H9 (cell line): Measurements from ENCODE around the gene TNFRSF19. TPM values are rescaled to one million over a fixed set of nuclear protein-coding genes. Genes with fewer than 3 reads are reported as not detected.

Experiments used
- DNase-seq: peaks from one replicate; pipeline ENCODE4 v3.0.0-alpha.2; 2017
- H2AFZ ChIP-seq: one replicate; pipeline ENCODE4 v1.6.1; 2013; ENCODE audit warnings: mild to moderate bottlenecking, low read length, control low read depth, moderate library complexity
- H2AK5ac ChIP-seq: 2 replicates; pipeline ENCODE4 v1.6.1; 2013; ENCODE audit warnings: low read length, control low read depth, mixed read lengths; ENCODE audit not compliant: insufficient read length
- H2BK120ac ChIP-seq: one replicate; pipeline ENCODE4 v1.6.1; 2013; ENCODE audit warnings: low read depth, mild to moderate bottlenecking, low read length, control low read depth, inconsistent platforms; ENCODE audit not compliant: poor library complexity, severe bottlenecking
- H2BK12ac ChIP-seq: 2 replicates; pipeline ENCODE4 v1.6.1; 2013; ENCODE audit warnings: low read length, control low read depth, mixed read lengths, low read depth; ENCODE audit not compliant: insufficient read length
- H2BK15ac ChIP-seq: 2 replicates; pipeline ENCODE4 v1.6.1; 2013; ENCODE audit warnings: low read depth, low read length, control low read depth
- H2BK20ac ChIP-seq: one replicate; pipeline ENCODE4 v1.6.1; 2013; ENCODE audit warnings: low read depth, mild to moderate bottlenecking, low read length, control low read depth, inconsistent platforms; ENCODE audit not compliant: poor library complexity, severe bottlenecking
- H2BK5ac ChIP-seq: 2 replicates; pipeline ENCODE4 v1.6.1; 2013; ENCODE audit warnings: low read length, control low read depth, mixed read lengths; ENCODE audit not compliant: insufficient read length
- H3K14ac ChIP-seq: 2 replicates; pipeline ENCODE4 v1.6.1; 2013; ENCODE audit warnings: low read length, control low read depth; ENCODE audit not compliant: insufficient read depth
- H3K18ac ChIP-seq: 2 replicates; pipeline ENCODE4 v1.6.1; 2013; ENCODE audit warnings: low read depth, mild to moderate bottlenecking, mixed read lengths, low read length, control low read depth; ENCODE audit not compliant: insufficient read length
- H3K23ac ChIP-seq: 2 replicates; pipeline ENCODE4 v1.6.1; 2013; ENCODE audit warnings: low read length, control low read depth, mixed read lengths, low read depth; ENCODE audit not compliant: insufficient read length
- H3K23me2 ChIP-seq: 2 replicates; pipeline ENCODE4 v1.6.1; 2013; ENCODE audit warnings: low read depth, mild to moderate bottlenecking, mixed read lengths, low read length, control low read depth; ENCODE audit not compliant: insufficient read length, poor library complexity, severe bottlenecking
- H3K27ac ChIP-seq: 2 replicates; pipeline ENCODE4 v1.5.1; 2013; ENCODE audit warnings: low read length, control low read depth, mixed read lengths, low read depth; ENCODE audit not compliant: insufficient read length
- H3K27me3 ChIP-seq: 2 replicates; pipeline ENCODE4 v1.6.1; 2013; ENCODE audit warnings: low read length, control low read depth, inconsistent platforms; ENCODE audit not compliant: insufficient read depth
- H3K4ac ChIP-seq: 2 replicates; pipeline ENCODE4 v1.6.1; 2013; ENCODE audit warnings: low read depth, mild to moderate bottlenecking, control low read depth, inconsistent platforms, low read length, moderate library complexity
- H3K4me1 ChIP-seq: 2 replicates; pipeline ENCODE4 v1.6.1; 2013; ENCODE audit warnings: low read length, control low read depth, inconsistent platforms; ENCODE audit not compliant: insufficient read depth
- H3K4me2 ChIP-seq: 2 replicates; pipeline ENCODE4 v1.6.1; 2013; ENCODE audit warnings: low read length, control low read depth, mixed read lengths; ENCODE audit not compliant: insufficient read length, insufficient read depth
- H3K56ac ChIP-seq: 2 replicates; pipeline ENCODE4 v1.6.1; 2013; ENCODE audit warnings: low read depth, mild to moderate bottlenecking, mixed read lengths, low read length, control low read depth; ENCODE audit not compliant: insufficient read length
- H3K79me1 ChIP-seq: 2 replicates; pipeline ENCODE4 v1.6.1; 2013; ENCODE audit warnings: low read depth, mild to moderate bottlenecking, moderate library complexity, low read length, control low read depth, inconsistent platforms; ENCODE audit not compliant: insufficient read depth, poor library complexity, severe bottlenecking
- H3K79me2 ChIP-seq: 2 replicates; pipeline ENCODE4 v1.6.1; 2013; ENCODE audit warnings: low read length, control low read depth, inconsistent platforms; ENCODE audit not compliant: insufficient read depth
- H3K9ac ChIP-seq: 2 replicates; pipeline ENCODE4 v1.6.1; 2013; ENCODE audit warnings: low read length, control low read depth, mixed read lengths; ENCODE audit not compliant: insufficient read length; ENCODE audit errors: extremely low read depth
- H3K9me3 ChIP-seq: one replicate; pipeline ENCODE4 v1.6.1; 2013; ENCODE audit warnings: low read depth, low read length, inconsistent platforms; ENCODE audit not compliant: control insufficient read depth
- H3T11ph ChIP-seq: one replicate; pipeline ENCODE4 v1.6.1; 2013; ENCODE audit warnings: mild to moderate bottlenecking, low read length, control low read depth, inconsistent platforms
- H4K20me1 ChIP-seq: one replicate; pipeline ENCODE4 v1.6.1; 2013; ENCODE audit not compliant: control insufficient read depth, insufficient read length, insufficient read depth
- H4K5ac ChIP-seq: 2 replicates; pipeline ENCODE4 v1.6.1; 2013; ENCODE audit warnings: low read depth, mild to moderate bottlenecking, mixed read lengths, low read length, control low read depth; ENCODE audit not compliant: insufficient read length
- H4K8ac ChIP-seq: replicated peaks from 2 replicates; pipeline ENCODE4 v1.6.1; 2013; ENCODE audit warnings: low read length, control low read depth, mixed read lengths, low read depth; ENCODE audit not compliant: insufficient read length
- H4K91ac ChIP-seq: 2 replicates; pipeline ENCODE4 v1.6.1; 2013; ENCODE audit warnings: low read depth, mild to moderate bottlenecking, moderate library complexity, mixed read lengths, low read length, control low read depth; ENCODE audit not compliant: insufficient read length
- H3K27ac Mint-ChIP-seq, 3 experiments: 2 replicates in 2 of 3; 3 replicates in 1 of 3; pipeline ENCODE4 v1.8.0; 2020 to 2021; ENCODE audit warnings: mixed read lengths in 3 of 3, mild to moderate bottlenecking in 1 of 3, moderate library complexity in 1 of 3
- H3K27me3 Mint-ChIP-seq: 2 replicates; pipeline ENCODE4 v1.8.0; 2021; ENCODE audit warnings: low read depth, mild to moderate bottlenecking, moderate library complexity, mixed read lengths
- H3K36me3 Mint-ChIP-seq, 3 experiments: 2 replicates in 2 of 3; 3 replicates in 1 of 3; pipeline ENCODE4 v1.8.0; 2020 to 2021; ENCODE audit warnings: low read depth in 3 of 3, mixed read lengths in 3 of 3; ENCODE audit not compliant: insufficient read depth in 1 of 3
- H3K4me1 Mint-ChIP-seq, 2 experiments: 2 replicates each; pipeline ENCODE4 v1.8.0; 2020; ENCODE audit warnings: mixed read lengths in 2 of 2
- H3K4me3 Mint-ChIP-seq, 2 experiments: 2 replicates in 1 of 2; 3 replicates in 1 of 2; pipeline ENCODE4 v1.8.0; 2020 to 2021; ENCODE audit warnings: mild to moderate bottlenecking in 2 of 2, mixed read lengths in 2 of 2, moderate library complexity in 1 of 2
- H3K9me3 Mint-ChIP-seq, 2 experiments: 2 replicates in 1 of 2; 3 replicates in 1 of 2; pipeline ENCODE4 v1.8.0; 2020; ENCODE audit warnings: mild to moderate bottlenecking in 2 of 2, mixed read lengths in 2 of 2, moderate library complexity in 1 of 2
- CTCF ChIP-seq: fragments of 200-600 bp; sonication (generic); conservative IDR thresholded peaks from 3 replicates; pipeline ENCODE4 v1.8.0; 2021; ENCODE audit warnings: antibody characterized with exemption, mild to moderate bottlenecking
- WGBS: extraction: QIAGEN DNeasy Blood & Tissue Kit; methylation state at CpG from one replicate; pipeline ENCODE4 v1.1.7; 2013; ENCODE audit warnings: missing lambda C conversion rate, low lambda C conversion rate, mixed read lengths; ENCODE audit not compliant: insufficient read length; ENCODE audit errors: extremely low coverage; 5-methylcytosine and 5-hydroxymethylcytosine counted together
- total RNA-seq: library from RNA; stranded (reverse); gene quantifications from 2 replicates; pipeline ENCODE4 v1.2.1, GENCODE V29; 2021

Gene TNFRSF19
- total RNA-seq, 1 experiment from 2014 or later = 2.7 TPM

DNA sequence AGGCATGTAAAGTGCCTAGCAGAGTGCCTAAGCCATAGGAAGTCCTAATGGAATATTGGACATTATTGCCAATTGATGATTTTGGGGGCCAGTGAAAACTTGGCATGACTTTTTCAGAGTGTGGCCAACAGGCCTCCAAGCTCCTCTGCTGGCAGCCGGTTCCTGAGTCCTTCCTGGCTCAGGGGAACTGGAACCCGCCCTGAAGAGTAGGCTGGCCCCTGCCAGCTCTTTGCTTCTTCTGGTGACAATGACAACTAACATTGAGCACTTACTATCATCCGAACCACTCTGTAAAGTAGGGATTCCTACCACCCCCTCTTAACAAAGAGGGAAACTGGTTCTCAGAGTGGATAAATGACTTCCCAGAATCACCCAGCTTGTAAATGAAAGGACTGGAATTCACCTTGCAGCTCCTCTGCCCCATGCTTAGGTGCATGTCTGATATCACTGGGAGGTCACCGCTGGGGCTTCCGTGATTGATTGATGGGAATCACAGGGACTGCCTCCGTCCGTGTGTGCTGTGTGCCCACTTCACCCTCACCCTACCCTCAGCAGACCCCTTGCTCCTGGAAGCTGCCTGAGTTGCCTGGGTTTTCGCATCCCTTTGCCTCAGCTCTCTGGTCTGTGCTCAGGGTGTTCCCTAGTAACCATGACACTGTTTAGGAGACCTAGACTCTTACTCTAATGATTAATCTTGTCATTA lies 50.6 kb downstream of the TNFRSF19 start:
- no peak overlapping the region for H4K5ac ChIP-seq
- H3K9ac ChIP-seq = no peak overlapping the region
- no peak overlapping the region for H3K4ac ChIP-seq
- H3K9me3 ChIP-seq = no peaks in the 10 kb centered on the region
- H3K79me2 ChIP-seq = no peaks in the 10 kb centered on the region
- H2BK15ac ChIP-seq = no peak overlapping the region
- no peaks in the 10 kb centered on the region for H3K23me2 ChIP-seq
- H2BK120ac ChIP-seq = no peak overlapping the region
- H3K79me1 ChIP-seq = no peaks in the 10 kb centered on the region
- no peak overlapping the region for H3K4me3 Mint-ChIP-seq
- no peak overlapping the region for H3K4me2 ChIP-seq
- WGBS = no CpG with 5 or more reads among the region's 8 CpGs
- H3K23ac ChIP-seq = no peak overlapping the region
- H3K36me3 Mint-ChIP-seq = peaks cover 0 to 8% (median 0%) of the 10 kb centered on the region in 3 experiments; a peak in 3 of 7 replicates
- H3K27me3 Mint-ChIP-seq = no peaks in the 10 kb centered on the region; the same call in 1 of the 2 replicates
- no peak overlapping the region for H3K14ac ChIP-seq
- H3K27me3 ChIP-seq = no peaks in the 10 kb centered on the region
- peak overlapping the region in 1 of 3 experiments; percentile 23; a peak in 1 of 7 replicates for H3K27ac Mint-ChIP-seq
- peaks cover 2% of the 10 kb centered on the region; the same call in 1 of the 2 replicates for H3K4me1 ChIP-seq
- no peak for TF ChIP-seq CTCF
- H2AFZ ChIP-seq = no peak overlapping the region
- H4K91ac ChIP-seq = no peak overlapping the region
- no peak overlapping the region for H3K56ac ChIP-seq
- peaks cover 0 to 3% of the 10 kb centered on the region in 2 experiments; a peak in 1 of 5 replicates for H3K9me3 Mint-ChIP-seq
- H3T11ph ChIP-seq = no peak overlapping the region
- H3K18ac ChIP-seq = no peak overlapping the region
- no peak overlapping the region for H4K8ac ChIP-seq
- DNase-seq = no peak
- H3K27ac ChIP-seq = no peak overlapping the region
- no peak overlapping the region for H2AK5ac ChIP-seq
- peaks cover 22 to 28% of the 10 kb centered on the region in 2 experiments for H3K4me1 Mint-ChIP-seq
- no peak overlapping the region for H2BK20ac ChIP-seq
- no peak overlapping the region for H2BK12ac ChIP-seq
- H4K20me1 ChIP-seq = no peaks in the 10 kb centered on the region
- no peak overlapping the region for H2BK5ac ChIP-seq
